Measurements from ENCODE around the gene CNOT8.
"Not testable (repeated sequence)": the region's sequence is repeated elsewhere in the genome, so short reads cannot be mapped to it uniquely, and the experiment has no call there.

Gene CNOT8

DNA sequence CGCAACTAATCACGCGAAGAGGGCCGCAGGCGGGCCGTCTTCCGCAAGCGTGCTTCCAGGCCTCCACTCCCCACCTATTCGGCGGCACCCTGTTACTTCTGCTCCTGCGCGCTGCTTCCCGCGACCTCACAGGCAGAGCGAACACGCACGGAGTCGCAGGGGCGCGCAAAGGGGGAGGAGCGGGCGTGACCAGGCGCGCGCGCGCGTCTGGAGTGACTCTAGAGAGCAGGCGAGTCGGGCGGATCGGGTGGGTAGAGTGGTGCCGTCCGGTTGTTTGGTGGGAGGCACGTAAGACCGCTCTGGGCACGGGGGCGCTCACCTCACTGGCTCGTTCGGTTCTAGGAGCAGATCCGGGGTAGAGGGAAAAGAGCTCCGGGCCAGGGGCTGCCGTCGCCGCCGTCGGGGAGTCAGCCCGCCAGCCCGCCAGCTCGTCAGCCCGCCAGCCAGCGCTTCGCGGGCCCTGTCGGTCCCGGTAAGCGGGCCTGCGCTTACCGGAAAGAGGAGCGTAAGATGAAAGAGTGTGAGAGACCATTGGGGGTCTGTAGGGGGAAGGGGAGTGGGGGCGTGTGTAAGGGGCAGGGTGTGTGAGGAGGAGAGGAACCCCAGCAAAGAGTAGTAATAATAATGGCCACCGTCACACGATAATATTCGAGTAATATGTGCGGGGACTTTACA lies at the start of gene CNOT8:
Gene CNOT8 (plus strand): TSS at position 331 of the 675 bp plus-strand sequence. CDS start 4,652 bp downstream, outside the sequence.
- peak; percentile 95 to 97 for DNase-seq (ENCODE audit: low read depth in 2 of 2)

DNA sequence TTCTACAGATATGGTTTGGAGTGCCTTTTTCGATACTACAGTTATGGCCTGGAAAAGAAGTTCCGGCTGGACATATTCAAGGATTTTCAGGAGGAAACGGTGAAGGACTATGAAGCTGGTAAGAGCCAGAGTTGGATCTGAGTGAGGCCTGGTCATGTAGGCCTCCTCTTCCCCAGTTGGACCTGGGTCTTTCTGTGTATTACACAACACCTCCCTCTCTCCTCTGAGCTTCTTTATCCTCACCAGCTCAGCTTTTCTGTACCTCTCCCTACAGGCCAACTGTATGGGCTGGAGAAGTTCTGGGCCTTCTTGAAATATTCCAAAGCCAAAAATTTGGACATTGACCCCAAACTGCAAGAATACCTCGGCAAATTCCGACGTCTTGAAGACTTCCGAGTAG lies 47.2 kb upstream of the CNOT8 start:
- DNase-seq (ENCODE audit: low read depth in 2 of 2) = no peak

GRCh38 chr5:154811653-154812465 lies 46.6 kb upstream of the CNOT8 start:
- DNase-seq (ENCODE audit: low read depth in 2 of 2) = peak; percentile 13 to 36

DNA sequence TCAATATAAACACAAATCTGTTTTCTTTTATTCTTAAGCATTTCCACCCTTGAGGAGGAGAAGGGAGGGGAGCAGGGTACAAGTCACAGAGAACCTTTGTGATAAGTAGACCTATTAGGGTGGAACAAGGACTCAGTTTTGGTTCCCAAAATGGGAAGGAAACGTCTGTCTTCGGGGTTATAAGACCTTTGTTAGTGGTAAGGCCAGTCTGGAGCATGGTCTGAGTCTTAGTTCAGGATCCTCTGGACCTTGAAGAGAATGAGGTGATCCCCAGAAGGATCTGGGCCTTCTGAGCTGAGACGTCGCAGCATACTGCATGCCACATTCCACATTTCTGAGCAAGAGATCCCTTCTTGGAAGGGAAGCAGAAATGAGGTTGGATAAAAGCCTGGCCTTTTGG lies 45.3 kb upstream of the CNOT8 start:
- no peak for DNase-seq (ENCODE audit: low read depth in 2 of 2)

DNA sequence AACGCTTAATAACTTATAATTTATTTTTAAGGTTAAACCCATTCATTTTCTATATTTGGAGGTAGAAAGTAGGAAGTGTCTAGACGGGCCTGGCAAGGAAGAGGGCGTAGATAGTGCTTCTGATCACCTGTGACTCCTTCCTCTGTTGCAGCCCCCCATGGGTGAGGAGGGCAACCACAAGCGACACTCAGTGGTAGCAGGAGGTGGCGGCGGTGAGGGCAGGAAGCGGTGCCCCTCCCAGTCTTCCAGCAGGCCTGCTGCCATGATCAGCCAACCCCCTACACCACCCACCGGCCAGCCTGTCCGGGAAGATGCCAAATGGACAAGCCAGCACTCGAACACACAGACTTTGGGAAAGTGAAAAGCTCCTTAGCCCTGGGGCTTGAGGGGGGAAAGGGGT lies 44.7 kb upstream of the CNOT8 start:
- no peak for DNase-seq (ENCODE audit: low read depth in 2 of 2)

- no peak for DNase-seq (ENCODE audit: low read depth in 2 of 2)
Observed at GRCh38 chr5:154815025-154815424, 43.4 kb upstream of the CNOT8 start.

GRCh38 chr5:154815684-154816247 lies 42.7 kb upstream of the CNOT8 start:
- no peak for DNase-seq (ENCODE audit: low read depth in 2 of 2)

DNA sequence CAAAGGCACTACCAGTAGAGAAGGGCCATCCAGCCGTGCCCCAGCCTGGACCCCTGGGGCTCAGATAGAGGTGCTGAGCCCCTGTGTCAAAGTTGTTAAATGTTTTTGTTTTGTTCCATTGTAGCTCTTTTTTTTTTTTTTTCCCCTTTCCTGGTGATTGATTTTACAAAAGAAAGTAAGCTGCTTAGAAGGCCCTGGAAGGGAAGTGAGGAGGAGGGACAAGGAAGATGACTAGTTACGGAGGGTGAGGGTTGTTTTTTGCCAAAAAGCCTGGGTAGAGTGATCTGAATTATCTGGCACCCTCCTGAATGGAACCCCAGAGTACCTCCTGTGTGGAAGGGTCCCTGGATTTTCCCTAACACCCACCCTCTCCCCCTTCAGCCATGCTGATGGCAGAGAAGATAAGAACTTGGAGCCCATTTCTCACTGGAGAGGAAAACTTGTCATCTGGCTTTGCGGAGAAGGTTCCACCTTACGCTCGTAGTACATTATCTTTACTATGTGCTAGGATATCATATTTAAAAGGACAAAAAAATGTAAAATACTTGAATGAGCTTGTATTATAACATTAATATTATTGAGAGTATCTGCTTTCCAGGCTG lies 41.4 kb upstream of the CNOT8 start:
- no peak for DNase-seq (ENCODE audit: low read depth in 2 of 2)

DNA sequence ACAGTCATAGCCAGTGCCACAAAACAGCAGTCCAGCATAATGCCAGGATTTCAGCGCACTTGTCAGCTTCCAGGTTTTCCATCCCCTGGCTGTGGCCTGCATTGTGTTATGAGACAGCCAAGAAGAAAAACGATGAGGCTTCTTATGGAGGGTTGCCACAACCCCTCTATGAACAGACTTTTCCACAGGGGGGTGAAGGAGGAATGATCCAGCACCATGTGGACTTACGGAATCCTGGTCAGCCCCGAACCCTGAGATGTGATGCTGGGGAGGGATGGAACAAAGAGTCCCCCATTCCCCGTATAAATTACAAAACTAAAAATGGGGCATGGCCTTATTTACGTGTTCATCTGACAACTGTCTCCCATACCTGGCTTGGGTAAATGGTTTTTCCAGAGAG lies 40.6 kb upstream of the CNOT8 start:
- no peak for DNase-seq (ENCODE audit: low read depth in 2 of 2)

DNA sequence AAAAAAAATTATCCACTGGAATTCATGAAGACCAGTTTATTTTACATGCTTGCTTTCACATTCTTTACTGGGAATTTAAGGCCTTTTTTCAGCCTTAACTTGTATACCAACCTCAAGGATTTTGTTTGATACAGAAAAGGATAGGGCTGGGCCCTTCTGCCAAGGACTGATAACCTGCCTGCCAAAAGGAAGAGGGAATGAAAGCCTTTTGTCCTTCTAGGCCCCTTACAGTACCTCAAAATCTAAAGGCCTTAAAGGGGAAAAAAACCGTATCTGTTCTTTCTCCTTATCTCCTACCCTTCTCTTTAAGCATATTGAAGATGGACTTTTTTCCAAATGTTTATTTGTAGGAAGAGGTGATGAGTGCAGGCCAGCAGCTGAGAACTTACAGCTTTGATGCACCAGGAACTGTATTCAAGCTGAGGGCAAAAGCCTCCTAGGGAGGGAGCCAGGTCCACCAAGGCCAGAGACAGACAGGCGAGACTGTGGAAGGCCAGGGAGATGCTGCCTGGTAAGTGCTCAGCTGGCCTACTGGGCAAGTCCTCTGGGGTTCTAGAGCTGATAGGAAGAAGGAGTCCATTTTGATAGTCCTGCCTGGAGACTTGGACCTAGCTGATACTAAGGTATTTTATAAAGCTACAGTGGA lies 39.8 kb upstream of the CNOT8 start:
- no peak for DNase-seq (ENCODE audit: low read depth in 2 of 2)

GRCh38 chr5:154819546-154819945 lies 38.9 kb upstream of the CNOT8 start:
- DNase-seq (ENCODE audit: low read depth in 2 of 2) = no peak

GRCh38 chr5:154820383-154820782 lies 38.0 kb upstream of the CNOT8 start:
- no peak for DNase-seq (ENCODE audit: low read depth in 2 of 2)

- not testable (repeated sequence) for DNase-seq (ENCODE audit: low read depth in 2 of 2)
Observed at GRCh38 chr5:154822896-154823295, 35.5 kb upstream of the CNOT8 start.

DNA sequence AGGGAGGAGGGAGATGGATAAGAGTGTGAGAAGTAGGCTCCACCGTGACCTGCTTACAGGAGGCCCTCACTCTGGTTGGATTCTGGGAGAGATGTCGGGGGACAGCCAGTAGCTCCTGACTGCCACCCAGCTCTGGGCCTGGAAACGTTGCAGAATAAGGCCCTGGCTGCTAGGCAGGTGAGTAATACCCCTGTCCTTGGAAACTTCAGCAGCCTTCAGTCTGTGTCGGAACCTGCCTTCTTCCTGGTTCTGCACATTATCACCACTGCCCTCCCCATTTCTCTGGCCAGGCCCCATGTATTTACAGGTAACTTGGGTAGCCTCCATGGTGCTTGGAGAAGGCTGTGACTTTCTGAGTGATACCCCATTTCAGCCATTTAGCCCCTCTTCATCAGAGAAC lies 34.8 kb upstream of the CNOT8 start:
- no peak for DNase-seq (ENCODE audit: low read depth in 2 of 2)

DNA sequence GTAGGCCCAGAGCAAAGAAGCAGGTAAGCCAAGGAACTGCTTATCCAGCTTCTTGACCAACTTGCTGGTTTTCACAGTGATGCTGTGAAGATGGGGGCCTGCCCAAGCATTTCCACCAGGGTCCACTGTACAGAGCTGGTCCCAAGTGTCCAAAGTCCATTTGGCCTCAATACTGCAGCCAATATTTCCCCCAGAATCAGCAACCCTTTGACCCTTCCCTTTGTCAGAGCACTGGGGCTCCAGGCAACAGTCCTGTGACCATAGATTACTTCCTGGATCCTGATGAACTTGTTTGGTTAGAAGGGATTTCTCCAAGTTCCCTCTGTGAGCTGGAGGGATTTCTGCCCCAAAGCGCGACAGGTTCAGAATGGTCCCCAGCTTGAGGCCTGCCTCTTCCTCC lies 34.4 kb upstream of the CNOT8 start:
- DNase-seq (ENCODE audit: low read depth in 2 of 2) = no peak

DNA sequence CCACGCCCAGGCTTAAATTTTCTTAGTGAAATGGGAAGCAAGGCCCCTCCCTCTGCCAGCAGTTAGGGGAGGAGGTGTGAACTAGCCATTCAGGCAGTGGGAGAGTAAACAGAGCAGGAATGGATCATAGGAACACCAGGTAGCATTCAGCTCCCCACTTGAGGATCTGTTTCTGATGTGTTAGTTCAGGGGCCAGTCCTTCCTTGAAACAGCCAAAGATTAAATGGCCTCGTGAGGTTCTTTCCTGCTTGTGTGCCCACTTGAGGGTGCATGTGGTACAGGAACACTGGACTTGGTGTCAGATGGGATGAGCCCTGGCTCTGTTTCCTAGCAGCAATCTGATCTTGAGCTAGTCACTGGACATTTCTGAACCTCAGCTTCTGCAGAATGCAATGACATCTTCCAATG lies 29.2 kb upstream of the CNOT8 start:
- DNase-seq (ENCODE audit: low read depth in 2 of 2) = no peak

GRCh38 chr5:154829589-154830218 lies 28.7 kb upstream of the CNOT8 start:
- DNase-seq (ENCODE audit: low read depth in 2 of 2) = peak; percentile 9 to 16

DNA sequence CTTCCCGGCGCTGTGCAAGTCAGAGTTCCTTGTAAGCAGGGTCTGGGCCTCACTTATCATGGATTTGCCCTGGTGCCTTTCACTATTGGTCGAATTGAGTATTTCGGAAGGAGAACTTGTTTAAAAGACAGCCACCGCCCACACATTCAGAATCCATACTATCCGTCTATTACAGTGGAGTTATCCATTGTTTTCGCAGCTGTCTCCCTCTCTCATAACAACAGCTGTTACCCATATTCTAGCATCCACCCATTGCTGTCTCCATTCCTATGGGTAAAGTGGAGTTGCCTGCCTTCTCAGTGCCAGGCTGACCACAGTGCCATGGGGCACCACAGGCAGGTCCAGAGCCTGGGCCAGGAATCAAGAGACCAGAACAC lies 28.2 kb upstream of the CNOT8 start:
- DNase-seq (ENCODE audit: low read depth in 2 of 2) = no peak

DNA sequence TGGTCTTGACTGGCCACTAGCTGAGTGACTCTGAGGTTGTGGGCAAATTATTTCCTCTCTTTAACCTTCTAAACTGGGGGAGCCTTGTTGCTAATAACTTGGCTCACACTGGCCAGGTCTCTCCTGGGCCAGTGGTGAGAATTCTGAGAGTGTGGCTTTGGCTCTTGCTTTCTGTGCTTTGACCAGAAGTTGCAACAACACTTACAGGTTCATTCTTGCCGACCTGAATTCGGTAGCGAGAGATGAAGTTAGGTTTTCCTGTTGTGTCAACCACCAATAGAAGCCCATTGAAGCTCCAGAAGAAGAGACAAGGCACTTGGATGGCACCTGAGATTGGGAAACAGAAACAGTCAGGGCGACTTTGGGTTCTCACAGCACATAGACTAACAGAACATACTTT lies 27.8 kb upstream of the CNOT8 start:
- no peak for DNase-seq (ENCODE audit: low read depth in 2 of 2)

DNA sequence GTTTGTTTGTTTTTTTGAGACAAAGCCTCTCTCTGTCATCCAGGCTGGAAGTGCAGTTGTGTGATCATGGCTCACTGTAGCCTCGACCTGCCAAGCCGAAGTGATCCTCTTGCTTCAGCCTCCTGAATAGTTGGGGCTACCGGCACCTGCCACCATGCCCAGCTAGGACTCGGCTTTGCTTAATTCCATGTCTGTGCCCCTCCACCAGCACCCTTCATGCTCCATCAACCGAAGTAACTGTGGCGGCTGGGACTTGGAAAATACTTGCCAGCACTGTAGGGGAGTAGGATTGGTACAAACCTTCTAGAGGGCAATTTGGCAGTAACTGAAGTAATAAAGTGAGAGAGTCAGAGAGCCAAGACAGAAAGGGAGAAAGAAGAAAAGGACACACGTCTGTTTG lies 27.0 kb upstream of the CNOT8 start:
- DNase-seq (ENCODE audit: low read depth in 2 of 2) = no peak

GRCh38 chr5:154832804-154833203 lies 25.6 kb upstream of the CNOT8 start:
- not testable (repeated sequence) for DNase-seq (ENCODE audit: low read depth in 2 of 2)

DNA sequence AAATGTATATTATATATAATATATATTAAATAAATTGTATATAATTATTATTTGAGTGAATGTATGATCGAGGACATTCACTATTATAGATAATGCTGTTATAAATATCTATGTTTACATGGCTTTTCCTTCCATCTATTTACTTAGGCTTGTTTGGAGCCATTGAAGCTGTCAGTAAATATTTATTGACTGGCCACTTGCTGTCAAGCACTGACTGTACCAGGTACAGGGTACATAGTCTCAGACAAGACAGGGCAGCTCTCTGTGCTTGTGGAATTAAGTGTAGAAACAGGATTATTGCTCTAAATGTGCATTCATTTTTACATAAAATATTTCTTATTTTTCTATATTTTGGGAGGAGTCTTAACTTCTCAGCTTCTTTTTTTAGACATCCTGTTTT lies 24.4 kb upstream of the CNOT8 start:
- no peak for DNase-seq (ENCODE audit: low read depth in 2 of 2)

Measured in stimulated activated CD4-positive, alpha-beta T cell treated with anti-CD3 and anti-CD28 coated beads, Interleukin-15, amount 100 ng/mL, for 48 hours (primary cell).